HCT116 (cell line): ENCODE measurements around the gene NIM1K. TPM values are rescaled to one million over a fixed set of nuclear protein-coding genes. Genes with fewer than 3 reads are reported as not detected.

Experiments used
- ATAC-seq: fragments of 200-7000 bp; cut with Tn5 transposase; 2 replicates; pipeline ENCODE4 v1.9.1; 2020; ENCODE audit warnings: mild to moderate bottlenecking, moderate library complexity
- BruUV-seq: library from RNA; stranded (reverse); fragments of 400-500 nt; replicated peaks from 2 replicates; lab custom pipeline; 2021; lab: Mats Ljungman, UMichigan
- CTCF ChIA-PET: fragments of 300-600 bp; sonication (Branson Sonifier 250); formaldehyde crosslinking; loops from one replicate; lab custom pipeline; 2021; ENCODE audit warnings: antibody characterized with exemption; lab: Charles Lee
- POLR2A ChIA-PET: fragments of 300-600, 350-600 bp; sonication (Branson Sonifier 250); formaldehyde crosslinking; loops from one replicate; lab custom pipeline; 2021; ENCODE audit warnings: antibody characterized with exemption; lab: Charles Lee
- RAD21 ChIA-PET, 2 experiments: fragments of 300-600 bp; sonication (Branson Sonifier 250); formaldehyde crosslinking; loops; one replicate each; lab custom pipeline; 2023; ENCODE audit warnings: low total read pairs in 2 of 2; ENCODE audit not compliant: uncharacterized antibody in 2 of 2, unreplicated experiment in 2 of 2, low non-redundant PET in 1 of 2; lab: Charles Lee
- DNase-seq: peaks from one replicate; pipeline ENCODE4 v3.0.0-alpha.2; 2010; ENCODE audit warnings: low read depth, low spot score
- H2AFZ ChIP-seq: fragments of 200-600 bp; shearing (Covaris generic), sonication (generic); 2 replicates; pipeline ENCODE4 v1.6.1; 2017; ENCODE audit warnings: low read depth, mixed run types, mixed read lengths, antibody characterized with exemption, low read length; ENCODE audit not compliant: poor library complexity, severe bottlenecking
- H3K27ac ChIP-seq: 2 replicates; pipeline ENCODE4 v1.5.1; 2012; ENCODE audit warnings: low read depth, low read length
- H3K27me3 ChIP-seq: fragments of 200-600 bp; sonication (generic); 2 replicates; pipeline ENCODE4 v1.6.1; 2016; ENCODE audit warnings: mixed run types, low read length, mixed read lengths; ENCODE audit not compliant: insufficient read depth
- H3K36me3 ChIP-seq, 2 experiments: fragments of 200-500 bp in 1 of 2; fragments of 200-600 bp in 1 of 2; sonication (Bioruptor generic) in 1 of 2; sonication (generic) in 1 of 2; 2 replicates each; pipeline versions ENCODE4 v1.5.1 to v1.6.1; 2014 to 2016; ENCODE audit warnings: low read length in 2 of 2, inconsistent platforms in 1 of 2, mixed read lengths in 1 of 2, mixed run types in 1 of 2; ENCODE audit not compliant: insufficient read depth in 2 of 2, control insufficient read depth in 1 of 2
- H3K4me1 ChIP-seq, 2 experiments: fragments of 200-600 bp in 1 of 2; sonication (generic) in 1 of 2; 2 replicates each; pipeline versions ENCODE4 v1.5.1 to v1.6.1; 2012 to 2017; ENCODE audit warnings: low read length in 2 of 2, inconsistent platforms in 1 of 2, mild to moderate bottlenecking in 1 of 2, mixed read lengths in 1 of 2, mixed run types in 1 of 2, moderate library complexity in 1 of 2; ENCODE audit not compliant: insufficient read depth in 2 of 2, control insufficient read depth in 1 of 2
- H3K4me2 ChIP-seq: fragments of 200-600 bp; sonication (generic); 2 replicates; pipeline ENCODE4 v1.6.1; 2017; ENCODE audit warnings: mixed run types, low read length, mixed read lengths
- H3K4me3 ChIP-seq, 2 experiments: fragments of 200-600 bp in 1 of 2; sonication (generic) in 1 of 2; replicated peaks in 1 of 2; 2 replicates each; pipeline ENCODE4 v1.5.1; 2011 to 2016; ENCODE audit warnings: low read length in 2 of 2, control low read depth in 1 of 2, low read depth in 1 of 2, mild to moderate bottlenecking in 1 of 2, mixed read lengths in 1 of 2, mixed run types in 1 of 2
- H3K79me2 ChIP-seq: fragments of 200-600 bp; sonication (generic); 2 replicates; pipeline ENCODE4 v1.6.1; 2017; ENCODE audit warnings: mild to moderate bottlenecking, mixed run types, low read length, moderate library complexity, mixed read lengths; ENCODE audit not compliant: insufficient read depth
- H3K9ac ChIP-seq: fragments of 200-600 bp; sonication (generic); 2 replicates; pipeline ENCODE4 v1.6.1; 2016; ENCODE audit warnings: low read length, mixed read lengths
- H3K9me2 ChIP-seq: fragments of 200-600 bp; sonication (generic), shearing (Covaris generic); 2 replicates; pipeline ENCODE4 v1.6.1; 2017; ENCODE audit warnings: mixed run types, mild to moderate bottlenecking, moderate library complexity; ENCODE audit not compliant: insufficient read depth
- H3K9me3 ChIP-seq, 2 experiments: fragments of 200-500 bp in 1 of 2; fragments of 200-600 bp in 1 of 2; sonication (Bioruptor generic) in 1 of 2; sonication (generic) in 1 of 2; 2 replicates each; pipeline ENCODE4 v1.6.1; 2014 to 2017; ENCODE audit warnings: low read length in 2 of 2, mixed read lengths in 2 of 2, inconsistent platforms in 1 of 2, low read depth in 1 of 2, mild to moderate bottlenecking in 1 of 2, mixed run types in 1 of 2, moderate library complexity in 1 of 2; ENCODE audit not compliant: control insufficient read depth in 1 of 2, insufficient read depth in 1 of 2
- H4K20me1 ChIP-seq: fragments of 200-600 bp; sonication (generic), shearing (Covaris generic); 2 replicates; pipeline ENCODE4 v1.6.1; 2017; ENCODE audit warnings: mixed run types, mild to moderate bottlenecking, moderate library complexity; ENCODE audit not compliant: insufficient read depth
- CEBPB ChIP-seq: IDR thresholded peaks from 2 replicates; pipeline ENCODE4 v1.6.1; 2012; ENCODE audit warnings: low read depth
- ELF1 ChIP-seq: IDR thresholded peaks from 2 replicates; pipeline ENCODE4 v1.6.1; 2012; ENCODE audit warnings: low read depth, borderline replicate concordance
- EZH2phosphoT487 ChIP-seq: fragments of 200-600 bp; IDR thresholded peaks from 2 replicates; pipeline ENCODE4 v1.6.1; 2018; ENCODE audit warnings: antibody characterized with exemption, borderline replicate concordance
- JUND ChIP-seq: IDR thresholded peaks from 2 replicates; pipeline ENCODE4 v1.6.1; 2012
- POLR2A ChIP-seq: IDR thresholded peaks from 2 replicates; pipeline ENCODE4 v1.7.0; 2011; ENCODE audit warnings: borderline replicate concordance; ENCODE audit not compliant: insufficient read depth, insufficient read length; ENCODE audit errors: extremely low read depth
- RAD21 ChIP-seq: IDR thresholded peaks from 2 replicates; pipeline ENCODE4 v1.6.1; 2012; ENCODE audit warnings: low read depth, mild to moderate bottlenecking
- SIN3A ChIP-seq: IDR thresholded peaks from 2 replicates; pipeline ENCODE4 v1.6.1; 2012; ENCODE audit warnings: low read depth
- SP1 ChIP-seq: IDR thresholded peaks from 2 replicates; pipeline ENCODE4 v1.6.1; 2012; ENCODE audit warnings: low read depth
- SRF ChIP-seq: IDR thresholded peaks from 2 replicates; pipeline ENCODE4 v1.6.1; 2012; ENCODE audit warnings: low read depth
- TCF7L2 ChIP-seq: IDR thresholded peaks from 2 replicates; pipeline ENCODE4 v1.7.0; 2011; ENCODE audit warnings: borderline replicate concordance, inconsistent platforms; ENCODE audit not compliant: insufficient read depth, insufficient read length; ENCODE audit errors: extremely low read depth
- ZBTB33 ChIP-seq: IDR thresholded peaks from 2 replicates; pipeline ENCODE4 v1.6.1; 2011; ENCODE audit warnings: mild to moderate bottlenecking, low read length, moderate library complexity; ENCODE audit not compliant: insufficient replicate concordance; ENCODE audit errors: extremely low read depth
- ZFX ChIP-seq: fragments of 450-650 bp; IDR thresholded peaks from 2 replicates; pipeline ENCODE4 v1.6.1; 2017
- ZNF274 ChIP-seq: fragments of 200-500 bp; sonication (Bioruptor generic); IDR thresholded peaks from 2 replicates; pipeline ENCODE4 v1.6.1; 2014; ENCODE audit warnings: mild to moderate bottlenecking, low read depth, low read length, inconsistent platforms
- intact Hi-C: fragments of 100-400 bp; cut with micrococcal nuclease; formaldehyde crosslinking; loops from 2 replicates; pipeline ENCODE4 v1.10.0; 2022
- total RNA-seq: library from RNA; stranded (reverse); gene quantifications from one replicate; pipeline ENCODE4 v1.2.1, GENCODE V29; 2021; ENCODE audit not compliant: unreplicated experiment
- TF ChIP-seq, protein P1 (sequence below), 3 experiments: fragments of 200-600 bp in 1 of 3; sonication (generic) in 1 of 3; IDR thresholded peaks in 2 of 3; conservative IDR thresholded peaks in 1 of 3; 2 replicates each; pipeline ENCODE4 v1.5.1; 2012 to 2017; ENCODE audit warnings: low read depth in 2 of 3, low read length in 2 of 3, antibody characterized with exemption in 1 of 3, borderline replicate concordance in 1 of 3, control low read depth in 1 of 3, mild to moderate bottlenecking in 1 of 3, mixed read lengths in 1 of 3, mixed run types in 1 of 3, moderate library complexity in 1 of 3; ENCODE audit not compliant: insufficient read depth in 1 of 3

Gene NIM1K
- total RNA-seq, 1 experiment from 2014 or later = 0.44 TPM

- TF ChIP-seq EZH2phosphoT487 = no peak
- TF ChIP-seq SRF = no peak
- TF ChIP-seq ELF1 = no peak
- TF ChIP-seq, protein P1, sequence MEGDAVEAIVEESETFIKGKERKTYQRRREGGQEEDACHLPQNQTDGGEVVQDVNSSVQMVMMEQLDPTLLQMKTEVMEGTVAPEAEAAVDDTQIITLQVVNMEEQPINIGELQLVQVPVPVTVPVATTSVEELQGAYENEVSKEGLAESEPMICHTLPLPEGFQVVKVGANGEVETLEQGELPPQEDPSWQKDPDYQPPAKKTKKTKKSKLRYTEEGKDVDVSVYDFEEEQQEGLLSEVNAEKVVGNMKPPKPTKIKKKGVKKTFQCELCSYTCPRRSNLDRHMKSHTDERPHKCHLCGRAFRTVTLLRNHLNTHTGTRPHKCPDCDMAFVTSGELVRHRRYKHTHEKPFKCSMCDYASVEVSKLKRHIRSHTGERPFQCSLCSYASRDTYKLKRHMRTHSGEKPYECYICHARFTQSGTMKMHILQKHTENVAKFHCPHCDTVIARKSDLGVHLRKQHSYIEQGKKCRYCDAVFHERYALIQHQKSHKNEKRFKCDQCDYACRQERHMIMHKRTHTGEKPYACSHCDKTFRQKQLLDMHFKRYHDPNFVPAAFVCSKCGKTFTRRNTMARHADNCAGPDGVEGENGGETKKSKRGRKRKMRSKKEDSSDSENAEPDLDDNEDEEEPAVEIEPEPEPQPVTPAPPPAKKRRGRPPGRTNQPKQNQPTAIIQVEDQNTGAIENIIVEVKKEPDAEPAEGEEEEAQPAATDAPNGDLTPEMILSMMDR (IDR thresholded peaks at IDR 0.05 in 2 of 3, conservative IDR thresholded peaks at IDR 0.05 in 1 of 3; ENCODE audit: borderline replicate concordance in 1 of 3, insufficient read depth in 1 of 3, low read depth in 2 of 3, low read length in 2 of 3) = no peak
Observed at GRCh38 chr5:43203373-43203772, 11.3 kb downstream of the NIM1K start (continued).

- Histone ChIP-seq H3K4me3 (no peak overlapping the region), H3K4me2 (no peak overlapping the region), H3K9me3 (no peaks in the 10 kb centered on the region), H3K36me3 (no peaks in the 10 kb centered on the region), H3K27me3 (no peaks in the 10 kb centered on the region), H3K79me2 (no peaks in the 10 kb centered on the region), H3K27ac (no peak overlapping the region), H2AFZ (no peak overlapping the region), H3K9ac (no peak overlapping the region), H3K4me1 (peaks cover 3 to 5% of the 10 kb centered on the region in 2 experiments; a peak in 2 of 4 replicates), H3K9me2 (no peaks in the 10 kb centered on the region), H4K20me1 (no peaks in the 10 kb centered on the region)
- BruUV-seq = no TSS peak
- POLR2A ChIA-PET = no interaction called here
- RAD21 ChIA-PET = no interaction called here
- CTCF ChIA-PET = no interaction called here
- intact Hi-C loops = no loop called here
- DNase-seq = no peak
- peak; percentile 55 for ATAC-seq
- TF ChIP-seq EZH2phosphoT487 (no peak), ZFX (no peak), CEBPB (no peak), ZBTB33 (no peak), ZNF274 (no peak), JUND (no peak), SP1 (no peak), SIN3A (no peak), TCF7L2 (no peak), ELF1 (no peak), POLR2A (no peak), RAD21 (no peak), SRF (no peak)
- TF ChIP-seq, protein P1 (IDR thresholded peaks at IDR 0.05 in 2 of 3, conservative IDR thresholded peaks at IDR 0.05 in 1 of 3; ENCODE audit: borderline replicate concordance in 1 of 3, insufficient read depth in 1 of 3, low read depth in 2 of 3, low read length in 2 of 3) = no peak
Observed at GRCh38 chr5:43204958-43205357, 12.9 kb downstream of the NIM1K start.
